Fibroblast of skin of left quadriceps (primary cell): ENCODE results near the gene TMED10.
"Not testable (repeated sequence)": the region's sequence is repeated elsewhere in the genome, so short reads cannot be mapped to it uniquely, and the experiment has no call there.

Experiments
- DNase-seq, 2 experiments: peaks; one replicate each; pipeline ENCODE4 v3.0.0-alpha.2; 2013; ENCODE audit warnings: low read depth in 2 of 2

The TMED10 gene

GRCh38 chr14:75127903-75128595 lies 48.4 kb downstream of the TMED10 start:
- DNase-seq, result no peak

GRCh38 chr14:75127474-75127820 lies 49.0 kb downstream of the TMED10 start:
- DNase-seq, result not testable (repeated sequence)

- DNase-seq, result peak; percentile 60 to 62
Measured at GRCh38 chr14:75126679-75127473, 49.5 kb downstream of the TMED10 start, which contains the start of gene NEK9. Gene NEK9, minus strand, starts transcription at chr14:75127048. Its CDS starts 127 bp downstream, at chr14:75126921.

GRCh38 chr14:75126121-75126544 lies 50.3 kb downstream of the TMED10 start:
- DNase-seq, result no peak

GRCh38 chr14:75125617-75126016 lies 50.8 kb downstream of the TMED10 start:
- DNase-seq, result peak; percentile 24 to 30

GRCh38 chr14:75123991-75124390 lies 52.4 kb downstream of the TMED10 start:
- no peak for DNase-seq

- DNase-seq, result no peak
Measured at GRCh38 chr14:75121552-75121951, 54.9 kb downstream of the TMED10 start.

GRCh38 chr14:75120541-75121291 lies 55.7 kb downstream of the TMED10 start:
- no peak for DNase-seq

GRCh38 chr14:75119056-75119455 lies 57.4 kb downstream of the TMED10 start:
- no peak for DNase-seq

GRCh38 chr14:75113932-75114539 lies 62.4 kb downstream of the TMED10 start:
- no peak for DNase-seq

- DNase-seq, result no peak
Measured at GRCh38 chr14:75109877-75110276, 66.5 kb downstream of the TMED10 start.

- no peak for DNase-seq
Measured at GRCh38 chr14:75107186-75107585, 69.2 kb downstream of the TMED10 start.

GRCh38 chr14:75101491-75101890 lies 74.9 kb downstream of the TMED10 start:
- DNase-seq, result no peak

GRCh38 chr14:75098682-75099081 lies 77.7 kb downstream of the TMED10 start:
- DNase-seq, result no peak

GRCh38 chr14:75098212-75098611 lies 78.2 kb downstream of the TMED10 start:
- no peak for DNase-seq

- DNase-seq, result no peak
Measured at GRCh38 chr14:75096959-75097358, 79.5 kb downstream of the TMED10 start.

- no peak for DNase-seq
Measured at GRCh38 chr14:75095690-75096089, 80.7 kb downstream of the TMED10 start.

- peak; percentile 62 to 64 for DNase-seq
Measured at GRCh38 chr14:75094896-75095295, 81.5 kb downstream of the TMED10 start.

- no peak for DNase-seq
Measured at GRCh38 chr14:75092698-75093097, 83.7 kb downstream of the TMED10 start.

GRCh38 chr14:75091251-75091650 lies 85.2 kb downstream of the TMED10 start:
- no peak for DNase-seq

GRCh38 chr14:75090353-75090752 lies 86.1 kb downstream of the TMED10 start:
- DNase-seq, result no peak
